ENCODE results near the gene CYB561D2.
A peak's percentile ranks its signal among the peaks of the same experiment; 100 is the strongest.

Gene CYB561D2

DNA sequence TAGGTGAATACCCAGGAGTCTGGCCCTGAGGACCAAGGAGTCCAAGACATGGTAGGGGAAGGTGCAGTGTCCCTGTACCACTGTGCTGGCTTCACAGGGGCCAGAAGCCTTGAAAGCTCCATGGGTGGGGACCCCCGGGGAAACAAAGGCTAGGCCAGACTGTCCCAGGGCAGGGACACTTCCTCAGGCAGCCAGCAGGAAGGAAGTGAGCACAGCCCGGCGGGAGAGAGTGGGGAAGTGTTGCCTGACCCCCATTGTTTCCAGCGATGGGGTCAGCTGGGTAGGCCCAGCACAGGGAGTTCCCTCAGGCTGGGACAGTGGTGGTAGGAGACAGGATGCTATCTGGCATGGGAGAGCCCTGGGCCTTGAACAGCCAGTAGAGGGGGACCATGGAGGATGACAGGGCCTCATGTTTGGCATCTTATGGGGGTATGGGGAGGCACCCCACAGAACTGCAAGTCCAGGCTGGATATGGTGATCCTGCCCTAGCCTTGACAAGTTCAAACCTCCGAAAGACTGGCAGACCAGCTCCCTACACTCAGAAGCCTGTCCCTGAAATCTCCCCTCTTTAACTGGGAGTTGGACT, 27.0 kb upstream of the CYB561D2 start:
- no peak for DNase-seq (ENCODE audit: low spot score)

DNA sequence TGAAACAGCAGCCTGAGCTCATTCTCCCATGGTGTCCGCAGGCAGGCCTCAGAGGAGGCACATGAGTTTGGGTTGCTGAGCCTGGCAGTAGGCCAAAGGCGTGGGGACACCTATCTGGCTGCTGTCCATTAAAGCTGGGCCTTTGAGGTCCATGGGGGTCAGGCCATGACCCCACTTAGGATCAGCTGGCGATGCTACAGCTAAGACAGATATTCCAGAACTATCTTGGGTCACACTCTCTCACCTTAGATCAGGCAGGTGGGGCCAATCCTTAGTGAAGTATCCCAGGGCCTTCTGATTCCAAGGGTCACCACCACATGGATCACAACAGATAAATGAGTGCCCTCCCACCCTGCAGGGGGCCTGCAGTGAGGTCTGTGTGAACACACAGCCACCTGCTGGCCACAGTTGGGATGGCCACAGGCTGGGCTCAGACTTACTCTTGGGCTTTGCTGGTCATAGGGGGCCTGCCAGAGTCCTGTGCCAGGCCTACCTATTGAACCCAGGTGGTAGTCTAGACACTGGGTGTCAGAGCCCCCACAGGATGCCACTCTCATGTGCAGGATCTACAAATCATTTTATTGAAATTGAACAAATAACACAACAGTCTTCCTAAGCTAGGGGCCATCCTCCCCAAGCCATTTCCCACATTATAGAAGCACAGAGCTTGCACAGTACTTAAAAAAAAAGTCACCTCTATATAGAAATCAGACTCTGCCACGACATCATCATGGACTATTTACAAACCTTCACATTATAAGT, 26.1 kb upstream of the CYB561D2 start:
- peak; percentile 73 for DNase-seq (ENCODE audit: low spot score)

DNA sequence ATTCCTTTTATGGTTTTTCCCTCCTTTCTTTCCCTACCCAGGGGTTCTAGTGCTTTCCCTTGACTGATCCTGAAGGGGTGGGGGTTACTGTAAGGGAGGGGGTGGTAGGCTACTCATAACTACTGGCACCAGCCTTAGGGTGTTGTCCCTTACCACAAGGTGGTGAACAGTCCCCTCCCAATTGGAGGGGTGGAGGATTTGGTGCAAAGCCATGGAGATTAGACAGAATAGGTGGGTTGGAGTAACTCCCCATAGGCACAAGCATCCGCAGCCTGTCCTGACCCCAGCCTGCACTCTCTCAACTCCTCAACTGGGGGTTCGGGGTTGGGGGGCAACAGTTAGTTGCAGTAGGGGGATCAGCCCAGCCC, 25.6 kb upstream of the CYB561D2 start:
- no peak for DNase-seq (ENCODE audit: low spot score)

DNA sequence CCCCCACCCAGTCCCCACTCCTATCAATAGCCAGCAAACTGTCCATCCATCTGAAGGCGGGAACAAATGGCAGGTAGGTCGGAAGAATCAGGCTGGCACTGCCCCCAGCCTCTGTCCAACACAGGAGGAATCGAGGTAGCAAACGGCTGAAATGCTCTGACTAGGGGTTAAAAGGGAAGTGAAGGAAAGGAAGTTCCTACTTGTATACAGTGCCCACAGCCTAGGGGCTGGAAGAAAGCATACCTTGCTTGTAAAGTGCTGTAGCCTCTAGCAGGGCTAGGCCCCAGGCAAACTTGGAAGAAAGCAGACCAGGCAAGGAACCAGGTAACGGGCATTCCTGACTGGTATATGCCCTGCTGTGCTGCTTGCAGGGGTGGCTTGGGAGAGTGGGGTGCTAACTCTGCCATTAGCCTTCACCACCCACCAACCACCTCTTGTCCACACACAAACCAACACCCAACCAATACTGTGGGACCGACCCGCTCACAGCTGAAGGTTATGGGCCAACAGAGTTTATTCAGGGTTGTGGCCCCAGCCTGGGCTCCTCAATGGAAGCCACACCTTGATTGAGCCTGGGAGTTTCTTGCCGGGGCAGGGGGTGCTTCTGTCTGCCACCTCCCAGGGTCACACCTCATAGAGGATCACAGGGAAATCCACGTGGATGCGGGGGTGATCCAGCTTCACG, 25.0 kb upstream of the CYB561D2 start:
- DNase-seq (ENCODE audit: low spot score), result no peak

DNA sequence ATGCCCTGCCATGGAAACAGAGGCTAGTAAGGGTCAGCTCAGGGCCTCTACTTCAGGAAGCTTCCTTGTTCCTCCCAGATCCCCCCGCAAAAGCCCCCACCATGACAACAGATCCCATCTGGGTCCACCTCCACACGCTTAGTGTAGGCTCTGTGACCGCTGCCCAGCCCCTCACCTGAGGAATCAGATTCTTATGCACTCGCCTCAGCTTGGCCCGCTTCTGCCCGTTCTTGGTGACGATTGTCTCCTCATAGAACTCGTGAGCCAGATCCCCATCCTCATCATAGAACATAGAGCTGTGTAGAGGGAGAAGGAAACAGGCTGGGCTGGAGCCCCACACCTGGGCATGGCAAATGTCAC, 24.5 kb upstream of the CYB561D2 start:
- DNase-seq (ENCODE audit: low spot score), result no peak

DNA sequence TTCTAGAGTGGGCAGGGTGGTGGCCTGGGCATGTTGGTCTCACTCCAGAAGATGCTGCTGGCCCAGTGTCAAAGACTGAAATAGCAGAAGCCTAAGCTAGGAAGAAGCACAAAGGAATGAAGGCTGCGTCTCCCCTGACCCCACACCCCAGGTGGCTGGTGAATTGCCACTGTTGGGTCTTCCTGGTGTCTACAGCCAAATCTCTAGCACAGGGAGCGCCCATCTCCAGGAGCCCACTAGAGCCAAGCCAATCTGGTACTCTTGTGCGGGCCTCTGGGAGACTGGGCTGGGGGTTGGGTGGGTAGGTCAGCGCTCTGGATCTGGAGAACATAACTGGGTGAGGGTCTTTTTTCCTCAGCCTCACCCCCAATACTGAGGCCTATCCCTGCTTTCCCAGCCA, 23.5 kb upstream of the CYB561D2 start:
- no peak for DNase-seq (ENCODE audit: low spot score)

DNA sequence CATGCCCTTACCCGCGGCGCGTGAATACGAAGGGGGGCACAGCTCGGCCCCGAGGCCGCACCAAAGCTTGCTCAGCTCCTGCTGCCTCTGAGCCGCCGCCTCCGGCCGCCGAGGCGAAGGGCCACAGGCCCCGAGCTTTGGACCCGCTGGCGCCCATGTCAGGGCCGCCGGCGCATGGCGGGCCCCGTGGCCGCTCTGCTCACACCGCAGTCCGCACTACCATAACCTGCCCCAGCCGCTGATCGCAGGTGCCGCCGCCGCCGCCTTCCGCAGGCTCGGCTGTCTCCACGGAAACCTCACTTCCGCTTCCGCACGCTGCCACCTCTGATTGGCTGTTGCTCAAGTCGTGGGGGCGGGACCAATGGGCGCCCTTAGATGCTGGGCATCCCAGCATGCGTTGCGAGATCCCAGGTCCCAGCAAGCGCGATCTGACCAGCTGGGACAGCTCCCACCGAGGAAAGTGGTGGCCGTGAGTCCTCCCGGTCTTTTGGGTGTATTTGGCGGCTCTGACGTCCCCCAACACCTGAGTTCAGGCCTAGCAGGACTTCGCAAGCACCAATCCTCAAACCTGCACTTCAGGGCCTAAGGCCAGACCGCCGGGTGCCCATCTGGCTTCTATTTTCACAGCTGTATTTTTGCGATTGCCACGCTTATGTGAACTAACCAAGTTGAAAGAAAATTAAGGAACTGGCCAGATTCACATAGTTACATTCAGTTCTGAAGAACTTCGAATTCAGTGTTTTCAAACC, 22.5 kb upstream of the CYB561D2 start, which contains the start of gene TUSC2:
Gene TUSC2 (minus strand): TSS at position 281 of the 749 bp plus-strand sequence. CDS start 124 bp downstream, at position 157.
- DNase-seq (ENCODE audit: low spot score), result peak; percentile 97

DNA sequence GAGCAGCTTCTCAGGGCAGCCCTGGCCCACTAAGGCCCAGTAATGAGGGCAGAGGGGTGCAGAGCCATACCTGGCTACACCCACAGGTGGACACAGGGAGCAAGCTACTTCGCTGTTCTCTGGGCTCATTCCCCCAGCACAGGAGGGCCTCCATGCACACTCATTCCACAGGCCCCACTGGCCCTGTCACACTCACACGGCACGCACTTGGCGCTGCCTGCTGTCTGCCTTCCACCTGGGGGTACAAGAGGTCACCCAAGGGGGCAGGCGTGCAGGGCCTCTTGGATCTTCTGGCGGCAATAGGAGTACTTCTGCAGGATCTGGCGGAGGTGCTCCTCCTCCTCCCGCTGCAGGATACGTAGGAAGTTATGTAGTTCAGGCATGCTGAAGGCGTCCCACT, 20.3 kb upstream of the CYB561D2 start:
- DNase-seq (ENCODE audit: low spot score), result no peak

DNA sequence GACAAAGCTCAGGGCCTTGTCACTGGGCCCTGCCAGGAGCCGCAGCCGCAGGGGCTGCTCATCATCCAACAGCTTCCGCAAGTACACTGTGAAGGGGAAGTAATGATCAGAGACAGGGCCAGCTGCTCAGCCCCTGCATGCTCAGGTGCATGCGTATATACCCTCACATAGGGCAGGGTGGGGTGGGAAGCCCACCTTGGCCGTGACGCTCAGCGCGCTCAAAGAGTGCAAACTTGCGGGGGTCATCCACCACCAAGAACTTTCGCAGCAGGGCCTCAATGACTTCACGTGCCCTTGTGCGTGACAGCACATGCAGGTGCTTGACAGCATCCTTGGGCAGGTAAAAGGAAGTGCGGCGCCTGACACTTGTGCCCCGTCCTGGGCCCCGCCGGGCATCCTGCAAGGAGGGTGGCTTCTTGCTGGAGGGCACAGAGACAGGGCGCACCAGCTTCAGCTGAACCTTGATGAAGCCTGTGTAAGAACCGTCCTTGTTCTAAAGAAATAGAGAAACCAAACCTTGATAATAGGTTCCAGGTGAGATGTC, 19.2 kb upstream of the CYB561D2 start:
- no peak for DNase-seq (ENCODE audit: low spot score)

DNA sequence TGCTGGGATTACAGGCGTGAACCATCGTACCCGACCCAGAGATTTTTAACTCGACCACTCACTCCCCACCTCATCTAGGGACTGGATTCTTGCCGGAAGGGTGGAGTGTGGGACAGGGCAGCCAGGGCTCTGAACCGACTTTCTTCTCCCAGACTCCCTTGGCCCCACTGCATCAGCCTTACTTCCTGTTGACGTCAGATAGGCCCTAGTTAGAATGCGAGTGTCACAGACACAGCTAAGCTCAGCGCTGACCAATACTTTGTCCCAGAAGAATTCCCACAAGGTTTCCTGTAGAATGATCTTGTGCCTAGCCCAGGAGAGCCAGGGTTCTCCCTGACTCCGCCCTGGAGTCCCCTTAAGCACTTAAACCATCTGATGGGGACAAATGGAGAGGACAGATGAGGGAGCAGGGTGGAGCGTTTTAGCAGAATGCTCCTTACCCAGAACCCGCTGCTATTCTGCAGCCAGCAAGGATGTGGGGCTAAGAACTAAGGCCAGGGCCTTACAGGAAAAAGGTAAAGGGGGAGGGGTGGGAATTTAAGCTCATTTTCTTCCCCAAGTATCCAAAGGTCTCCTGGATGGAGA, 16.8 kb upstream of the CYB561D2 start:
- no peak for DNase-seq (ENCODE audit: low spot score)

DNA sequence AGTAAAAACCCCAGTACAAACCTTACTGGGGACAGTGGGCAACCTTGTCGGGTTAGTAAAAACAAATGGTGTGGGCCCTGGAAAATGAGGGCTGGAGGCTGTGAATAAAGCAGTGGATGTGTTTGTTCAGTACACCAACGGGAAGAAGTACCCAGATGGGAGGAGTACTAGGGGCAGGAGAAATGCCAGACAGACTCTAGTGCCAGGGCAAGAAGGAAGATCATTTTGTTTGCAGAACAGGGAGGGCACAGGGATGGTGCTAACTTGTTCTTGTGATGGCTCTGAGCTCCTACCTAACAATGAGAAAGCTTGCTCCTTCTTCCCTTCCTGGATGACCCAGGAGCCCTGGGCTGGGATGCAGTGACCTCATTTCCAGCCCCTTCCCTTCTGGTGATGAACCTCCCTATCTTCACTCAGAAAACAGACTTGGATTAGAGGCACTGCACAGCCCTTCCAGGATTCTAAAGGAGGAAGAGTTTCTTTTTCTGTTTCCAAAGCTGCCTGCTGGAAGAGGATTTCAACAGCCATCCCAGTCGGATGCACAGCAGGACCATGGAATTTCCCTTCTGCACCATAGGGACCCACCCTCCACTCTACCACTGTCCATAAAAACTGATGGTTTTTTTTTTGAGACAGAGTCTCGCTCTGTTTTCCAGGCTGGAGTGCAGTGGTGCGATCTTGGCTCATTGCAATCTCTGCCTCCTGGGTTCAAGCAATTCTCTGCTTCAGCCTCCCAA, 16.2 kb upstream of the CYB561D2 start:
- no peak for DNase-seq (ENCODE audit: low spot score)

DNA sequence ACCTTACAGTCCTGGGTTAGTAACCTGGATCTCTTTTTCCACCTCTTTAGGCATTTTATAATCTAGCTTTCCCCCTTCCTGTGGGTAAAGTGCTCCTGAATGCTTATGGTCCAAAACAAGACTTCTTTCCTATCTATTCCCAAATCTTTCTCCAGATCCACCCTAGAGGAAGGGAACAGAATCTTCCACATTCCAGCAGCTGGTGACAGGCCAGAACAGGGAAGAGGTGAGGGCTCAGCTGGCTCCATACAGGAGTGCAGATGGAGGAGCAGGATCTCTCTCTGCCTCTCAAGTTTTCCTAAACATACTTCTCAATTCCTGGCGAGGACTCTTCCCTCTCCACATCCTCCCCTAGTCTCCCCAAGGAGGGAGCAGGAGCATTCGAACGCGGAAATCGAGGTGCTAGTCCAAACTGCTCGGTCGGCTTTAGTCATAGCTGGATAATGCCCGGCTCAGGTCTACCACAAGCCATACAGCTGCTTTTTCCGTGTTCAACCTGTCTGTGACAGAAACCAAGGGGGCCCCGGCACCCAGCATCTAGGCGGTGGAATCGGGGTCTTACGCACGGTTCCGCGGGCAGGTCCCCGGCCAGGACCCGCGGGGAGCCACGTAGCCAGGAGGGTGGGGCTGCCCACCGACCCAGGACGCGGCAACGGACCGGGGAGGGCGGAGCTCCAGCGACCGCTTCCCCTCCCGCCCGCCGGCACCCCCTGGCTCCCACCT, 14.0 kb upstream of the CYB561D2 start:
- peak; percentile 62 for DNase-seq (ENCODE audit: low spot score)

DNA sequence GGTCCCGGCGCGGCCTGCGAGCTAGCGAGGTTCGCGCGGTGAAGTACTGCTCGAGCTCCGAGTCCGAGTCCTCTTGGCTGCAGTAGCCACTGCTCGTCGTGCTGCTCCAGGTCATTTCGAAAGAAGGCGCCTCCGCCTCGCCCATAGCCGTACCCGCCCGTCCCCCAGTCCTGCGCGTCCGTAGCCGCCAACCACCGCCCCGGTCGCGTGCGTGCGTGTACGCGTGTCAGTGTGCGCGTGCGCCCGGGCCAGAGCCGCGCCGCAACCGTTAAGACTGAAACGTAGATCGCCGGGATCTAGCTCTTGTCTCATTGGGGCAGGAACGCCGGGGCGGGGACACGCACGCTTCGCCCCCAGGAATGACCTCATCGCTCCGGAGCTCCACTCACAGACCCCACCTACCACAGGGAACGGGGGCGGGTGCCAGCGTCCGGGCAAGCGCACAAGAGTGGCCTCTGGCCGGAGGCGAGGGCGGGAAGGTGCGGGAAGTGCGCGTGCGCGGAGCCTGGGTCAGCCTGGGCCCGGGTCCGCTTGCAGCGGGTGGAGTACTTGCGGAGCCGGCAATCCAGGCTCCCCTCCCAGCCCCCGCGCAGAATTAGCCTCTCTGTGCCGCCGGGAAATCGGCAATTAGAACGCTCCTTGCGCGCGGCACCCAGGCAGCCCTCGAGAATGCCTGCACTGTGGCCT, 13.3 kb upstream of the CYB561D2 start:
- peak; percentile 99 for DNase-seq (ENCODE audit: low spot score)

DNA sequence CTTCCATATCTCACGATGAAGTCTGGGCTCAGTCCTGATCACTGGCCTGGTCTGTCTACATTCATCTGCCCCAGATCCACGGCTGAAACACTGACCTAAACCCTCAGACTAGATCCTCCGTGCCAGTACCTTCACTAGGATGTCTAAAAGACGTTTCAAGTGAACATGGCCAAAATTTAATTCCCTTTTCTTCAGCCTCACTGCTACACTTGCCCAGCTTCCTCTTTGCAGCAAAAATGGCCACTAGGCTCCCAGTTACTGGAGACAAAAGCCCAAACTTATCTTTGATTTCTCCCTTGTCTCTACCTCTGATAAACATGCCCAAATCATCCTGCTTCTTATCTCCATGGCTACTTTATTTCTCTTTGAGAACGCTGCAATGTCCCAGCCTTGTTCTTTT, 11.7 kb upstream of the CYB561D2 start:
- no peak for DNase-seq (ENCODE audit: low spot score)

DNA sequence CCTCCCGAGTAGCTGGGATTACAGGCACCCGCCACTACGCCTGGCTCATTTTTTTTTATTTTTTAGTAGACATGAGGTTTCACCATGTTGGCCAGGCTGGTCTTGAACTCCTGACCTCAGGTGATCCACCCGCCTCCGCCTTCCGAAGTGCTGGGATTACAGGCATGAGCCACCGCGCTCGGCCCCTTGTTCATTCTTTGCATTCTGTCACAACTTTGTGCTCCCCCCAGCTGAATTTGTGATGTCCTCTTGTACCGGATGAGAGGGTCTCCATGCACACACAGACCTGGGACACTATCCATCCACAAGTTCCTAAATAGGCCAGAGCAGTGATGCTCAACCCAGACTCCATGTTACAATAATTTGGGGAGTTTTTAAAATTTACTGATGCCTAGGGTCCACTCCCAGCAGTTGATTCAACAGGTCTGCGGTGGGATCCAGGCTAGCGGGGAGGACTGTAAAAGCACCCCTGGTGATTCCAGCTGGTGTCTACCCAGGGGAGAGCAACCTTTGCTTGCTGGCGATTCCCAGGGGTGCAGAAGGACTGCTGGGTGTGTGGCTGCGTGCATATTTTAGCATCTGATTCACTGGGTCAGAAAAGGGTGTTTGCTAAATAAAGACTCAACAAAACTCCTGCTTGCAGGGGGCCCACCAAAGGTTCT, 11.0 kb upstream of the CYB561D2 start:
- DNase-seq (ENCODE audit: low spot score), result no peak

DNA sequence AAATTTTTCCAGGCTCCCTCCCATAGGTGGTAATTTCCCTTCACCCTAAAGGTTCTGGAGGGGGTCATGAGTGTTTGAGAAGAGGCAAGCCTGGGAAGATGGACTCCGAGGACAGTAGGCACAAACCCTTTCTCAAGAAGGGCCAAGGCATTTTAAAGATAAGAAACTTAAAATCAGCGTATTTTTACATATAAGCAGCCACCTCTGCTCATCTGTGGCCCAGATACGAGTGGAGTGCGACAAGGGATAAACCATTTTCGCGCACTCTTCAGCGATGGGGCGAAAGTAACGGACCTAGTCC, 10.6 kb upstream of the CYB561D2 start:
- DNase-seq (ENCODE audit: low spot score), result no peak

DNA sequence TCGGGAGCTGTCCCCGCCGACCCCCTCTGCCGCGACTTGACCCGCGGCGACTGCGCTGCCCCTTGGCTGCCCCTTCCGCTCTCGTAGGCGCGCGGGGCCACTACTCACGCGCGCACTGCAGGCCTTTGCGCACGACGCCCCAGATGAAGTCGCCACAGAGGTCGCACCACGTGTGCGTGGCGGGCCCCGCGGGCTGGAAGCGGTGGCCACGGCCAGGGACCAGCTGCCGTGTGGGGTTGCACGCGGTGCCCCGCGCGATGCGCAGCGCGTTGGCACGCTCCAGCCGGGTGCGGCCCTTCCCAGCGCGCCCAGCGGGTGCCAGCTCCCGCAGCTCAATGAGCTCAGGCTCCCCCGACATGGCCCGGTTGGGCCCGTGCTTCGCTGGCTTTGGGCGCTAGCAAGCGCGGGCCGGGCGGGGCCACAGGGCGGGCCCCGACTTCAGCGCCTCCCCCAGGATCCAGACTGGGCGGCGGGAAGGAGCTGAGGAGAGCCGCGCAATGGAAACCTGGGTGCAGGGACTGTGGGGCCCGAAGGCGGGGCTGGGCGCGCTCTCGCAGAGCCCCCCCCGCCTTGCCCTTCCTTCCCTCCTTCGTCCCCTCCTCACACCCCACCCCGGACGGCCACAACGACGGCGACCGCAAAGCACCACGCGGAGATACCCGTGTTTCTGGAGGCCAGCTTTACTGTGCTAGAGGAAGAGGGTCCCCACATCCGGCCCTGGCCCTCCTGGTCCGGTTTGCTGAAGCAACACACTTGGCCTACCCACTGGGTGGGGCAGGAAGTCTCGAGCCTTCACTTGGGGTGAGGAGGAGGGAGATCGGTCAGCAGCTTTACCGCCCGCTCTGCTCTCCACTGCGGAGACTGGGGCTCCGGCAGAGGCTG, 10.0 kb upstream of the CYB561D2 start, which contains the start of gene RASSF1:
Gene RASSF1 (minus strand): TSS at position 389 of the 882 bp plus-strand sequence. CDS start 31 bp downstream, at position 358.
- DNase-seq (ENCODE audit: low spot score), result no peak

DNA sequence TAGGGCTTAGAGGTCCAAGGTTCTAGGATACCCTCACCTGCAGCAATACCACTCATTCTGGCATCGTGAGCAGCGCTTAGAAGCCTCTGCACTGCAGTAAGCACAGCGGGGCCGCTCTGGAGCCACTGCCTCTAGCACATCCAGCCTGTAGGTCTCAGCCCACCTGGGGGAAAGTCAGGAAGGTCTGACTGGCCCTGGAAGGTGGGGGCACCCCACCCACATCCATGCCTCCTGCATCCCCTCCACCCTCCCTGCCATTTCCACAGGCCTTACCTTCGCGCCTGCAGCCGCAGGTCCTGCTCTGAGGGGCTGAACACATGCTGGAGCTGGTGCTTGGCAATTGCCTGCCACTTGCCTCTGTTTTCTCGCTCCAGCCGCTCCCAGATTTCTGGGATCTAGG, 9.1 kb upstream of the CYB561D2 start:
- no peak for DNase-seq (ENCODE audit: low spot score)
